H9 (cell line): ENCODE measurements around the gene TMEM51. TPM values are rescaled to one million over a fixed set of nuclear protein-coding genes. Genes with fewer than 3 reads are reported as not detected.

Source experiments
- DNase-seq: peaks from one replicate; pipeline ENCODE4 v3.0.0-alpha.2; 2017
- H2AFZ ChIP-seq: one replicate; pipeline ENCODE4 v1.6.1; 2013; ENCODE audit warnings: mild to moderate bottlenecking, low read length, control low read depth, moderate library complexity
- H2AK5ac ChIP-seq: 2 replicates; pipeline ENCODE4 v1.6.1; 2013; ENCODE audit warnings: low read length, control low read depth, mixed read lengths; ENCODE audit not compliant: insufficient read length
- H2BK120ac ChIP-seq: one replicate; pipeline ENCODE4 v1.6.1; 2013; ENCODE audit warnings: low read depth, mild to moderate bottlenecking, low read length, control low read depth, inconsistent platforms; ENCODE audit not compliant: poor library complexity, severe bottlenecking
- H2BK12ac ChIP-seq: 2 replicates; pipeline ENCODE4 v1.6.1; 2013; ENCODE audit warnings: low read length, control low read depth, mixed read lengths, low read depth; ENCODE audit not compliant: insufficient read length
- H2BK15ac ChIP-seq: 2 replicates; pipeline ENCODE4 v1.6.1; 2013; ENCODE audit warnings: low read depth, low read length, control low read depth
- H2BK20ac ChIP-seq: one replicate; pipeline ENCODE4 v1.6.1; 2013; ENCODE audit warnings: low read depth, mild to moderate bottlenecking, low read length, control low read depth, inconsistent platforms; ENCODE audit not compliant: poor library complexity, severe bottlenecking
- H2BK5ac ChIP-seq: 2 replicates; pipeline ENCODE4 v1.6.1; 2013; ENCODE audit warnings: low read length, control low read depth, mixed read lengths; ENCODE audit not compliant: insufficient read length
- H3K14ac ChIP-seq: 2 replicates; pipeline ENCODE4 v1.6.1; 2013; ENCODE audit warnings: low read length, control low read depth; ENCODE audit not compliant: insufficient read depth
- H3K18ac ChIP-seq: 2 replicates; pipeline ENCODE4 v1.6.1; 2013; ENCODE audit warnings: low read depth, mild to moderate bottlenecking, mixed read lengths, low read length, control low read depth; ENCODE audit not compliant: insufficient read length
- H3K23ac ChIP-seq: 2 replicates; pipeline ENCODE4 v1.6.1; 2013; ENCODE audit warnings: low read length, control low read depth, mixed read lengths, low read depth; ENCODE audit not compliant: insufficient read length
- H3K23me2 ChIP-seq: 2 replicates; pipeline ENCODE4 v1.6.1; 2013; ENCODE audit warnings: low read depth, mild to moderate bottlenecking, mixed read lengths, low read length, control low read depth; ENCODE audit not compliant: insufficient read length, poor library complexity, severe bottlenecking
- H3K27ac ChIP-seq: 2 replicates; pipeline ENCODE4 v1.5.1; 2013; ENCODE audit warnings: low read length, control low read depth, mixed read lengths, low read depth; ENCODE audit not compliant: insufficient read length
- H3K27me3 ChIP-seq: 2 replicates; pipeline ENCODE4 v1.6.1; 2013; ENCODE audit warnings: low read length, control low read depth, inconsistent platforms; ENCODE audit not compliant: insufficient read depth
- H3K4ac ChIP-seq: 2 replicates; pipeline ENCODE4 v1.6.1; 2013; ENCODE audit warnings: low read depth, mild to moderate bottlenecking, control low read depth, inconsistent platforms, low read length, moderate library complexity
- H3K4me1 ChIP-seq: 2 replicates; pipeline ENCODE4 v1.6.1; 2013; ENCODE audit warnings: low read length, control low read depth, inconsistent platforms; ENCODE audit not compliant: insufficient read depth
- H3K4me2 ChIP-seq: 2 replicates; pipeline ENCODE4 v1.6.1; 2013; ENCODE audit warnings: low read length, control low read depth, mixed read lengths; ENCODE audit not compliant: insufficient read length, insufficient read depth
- H3K56ac ChIP-seq: 2 replicates; pipeline ENCODE4 v1.6.1; 2013; ENCODE audit warnings: low read depth, mild to moderate bottlenecking, mixed read lengths, low read length, control low read depth; ENCODE audit not compliant: insufficient read length
- H3K79me1 ChIP-seq: 2 replicates; pipeline ENCODE4 v1.6.1; 2013; ENCODE audit warnings: low read depth, mild to moderate bottlenecking, moderate library complexity, low read length, control low read depth, inconsistent platforms; ENCODE audit not compliant: insufficient read depth, poor library complexity, severe bottlenecking
- H3K79me2 ChIP-seq: 2 replicates; pipeline ENCODE4 v1.6.1; 2013; ENCODE audit warnings: low read length, control low read depth, inconsistent platforms; ENCODE audit not compliant: insufficient read depth
- H3K9ac ChIP-seq: 2 replicates; pipeline ENCODE4 v1.6.1; 2013; ENCODE audit warnings: low read length, control low read depth, mixed read lengths; ENCODE audit not compliant: insufficient read length; ENCODE audit errors: extremely low read depth
- H3K9me3 ChIP-seq: one replicate; pipeline ENCODE4 v1.6.1; 2013; ENCODE audit warnings: low read depth, low read length, inconsistent platforms; ENCODE audit not compliant: control insufficient read depth
- H3T11ph ChIP-seq: one replicate; pipeline ENCODE4 v1.6.1; 2013; ENCODE audit warnings: mild to moderate bottlenecking, low read length, control low read depth, inconsistent platforms
- H4K20me1 ChIP-seq: one replicate; pipeline ENCODE4 v1.6.1; 2013; ENCODE audit not compliant: control insufficient read depth, insufficient read length, insufficient read depth
- H4K5ac ChIP-seq: 2 replicates; pipeline ENCODE4 v1.6.1; 2013; ENCODE audit warnings: low read depth, mild to moderate bottlenecking, mixed read lengths, low read length, control low read depth; ENCODE audit not compliant: insufficient read length
- H4K8ac ChIP-seq: replicated peaks from 2 replicates; pipeline ENCODE4 v1.6.1; 2013; ENCODE audit warnings: low read length, control low read depth, mixed read lengths, low read depth; ENCODE audit not compliant: insufficient read length
- H4K91ac ChIP-seq: 2 replicates; pipeline ENCODE4 v1.6.1; 2013; ENCODE audit warnings: low read depth, mild to moderate bottlenecking, moderate library complexity, mixed read lengths, low read length, control low read depth; ENCODE audit not compliant: insufficient read length
- H3K27ac Mint-ChIP-seq, 3 experiments: 2 replicates in 2 of 3; 3 replicates in 1 of 3; pipeline ENCODE4 v1.8.0; 2020 to 2021; ENCODE audit warnings: mixed read lengths in 3 of 3, mild to moderate bottlenecking in 1 of 3, moderate library complexity in 1 of 3
- H3K27me3 Mint-ChIP-seq: 2 replicates; pipeline ENCODE4 v1.8.0; 2021; ENCODE audit warnings: low read depth, mild to moderate bottlenecking, moderate library complexity, mixed read lengths
- H3K36me3 Mint-ChIP-seq, 3 experiments: 2 replicates in 2 of 3; 3 replicates in 1 of 3; pipeline ENCODE4 v1.8.0; 2020 to 2021; ENCODE audit warnings: low read depth in 3 of 3, mixed read lengths in 3 of 3; ENCODE audit not compliant: insufficient read depth in 1 of 3
- H3K4me1 Mint-ChIP-seq, 2 experiments: 2 replicates each; pipeline ENCODE4 v1.8.0; 2020; ENCODE audit warnings: mixed read lengths in 2 of 2
- H3K4me3 Mint-ChIP-seq, 2 experiments: 2 replicates in 1 of 2; 3 replicates in 1 of 2; pipeline ENCODE4 v1.8.0; 2020 to 2021; ENCODE audit warnings: mild to moderate bottlenecking in 2 of 2, mixed read lengths in 2 of 2, moderate library complexity in 1 of 2
- H3K9me3 Mint-ChIP-seq, 2 experiments: 2 replicates in 1 of 2; 3 replicates in 1 of 2; pipeline ENCODE4 v1.8.0; 2020; ENCODE audit warnings: mild to moderate bottlenecking in 2 of 2, mixed read lengths in 2 of 2, moderate library complexity in 1 of 2
- WGBS: extraction: QIAGEN DNeasy Blood & Tissue Kit; methylation state at CpG from one replicate; pipeline ENCODE4 v1.1.7; 2013; ENCODE audit warnings: missing lambda C conversion rate, low lambda C conversion rate, mixed read lengths; ENCODE audit not compliant: insufficient read length; ENCODE audit errors: extremely low coverage; 5-methylcytosine and 5-hydroxymethylcytosine counted together
- total RNA-seq: library from RNA; stranded (reverse); gene quantifications from 2 replicates; pipeline ENCODE4 v1.2.1, GENCODE V29; 2021
- TF ChIP-seq, protein P1 (sequence below): fragments of 200-600 bp; sonication (generic); conservative IDR thresholded peaks from 3 replicates; pipeline ENCODE4 v1.8.0; 2021; ENCODE audit warnings: antibody characterized with exemption, mild to moderate bottlenecking

TMEM51 gene
- total RNA-seq, 1 experiment from 2014 or later = 4.6 TPM

DNA sequence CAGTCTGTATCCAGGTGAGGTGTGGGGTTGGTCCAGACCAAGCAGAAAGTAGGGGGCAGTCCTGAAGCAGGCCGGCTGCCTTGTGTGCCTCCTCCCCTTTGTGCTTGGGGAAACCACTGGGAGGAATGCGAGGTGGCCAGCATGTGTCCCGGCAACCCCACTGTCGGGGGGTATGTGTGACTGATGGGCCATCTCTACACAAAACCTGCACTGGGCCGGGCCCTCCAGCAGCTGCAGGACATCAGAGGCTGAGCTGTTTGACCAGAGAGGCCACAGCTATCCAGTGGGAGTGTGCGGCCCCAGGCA lies 33.3 kb downstream of the TMEM51 start:
- no peak overlapping the region for H3K14ac ChIP-seq
- no CpG with 5 or more reads among the region's 6 CpGs for WGBS
- H3K4me2 ChIP-seq = no peak overlapping the region
- H3K56ac ChIP-seq = no peak overlapping the region
- no peaks in the 10 kb centered on the region for H3K79me2 ChIP-seq
- no peak overlapping the region for H4K91ac ChIP-seq
- H2BK15ac ChIP-seq = no peak overlapping the region
- H2BK5ac ChIP-seq = no peak overlapping the region
- TF ChIP-seq, protein P1, sequence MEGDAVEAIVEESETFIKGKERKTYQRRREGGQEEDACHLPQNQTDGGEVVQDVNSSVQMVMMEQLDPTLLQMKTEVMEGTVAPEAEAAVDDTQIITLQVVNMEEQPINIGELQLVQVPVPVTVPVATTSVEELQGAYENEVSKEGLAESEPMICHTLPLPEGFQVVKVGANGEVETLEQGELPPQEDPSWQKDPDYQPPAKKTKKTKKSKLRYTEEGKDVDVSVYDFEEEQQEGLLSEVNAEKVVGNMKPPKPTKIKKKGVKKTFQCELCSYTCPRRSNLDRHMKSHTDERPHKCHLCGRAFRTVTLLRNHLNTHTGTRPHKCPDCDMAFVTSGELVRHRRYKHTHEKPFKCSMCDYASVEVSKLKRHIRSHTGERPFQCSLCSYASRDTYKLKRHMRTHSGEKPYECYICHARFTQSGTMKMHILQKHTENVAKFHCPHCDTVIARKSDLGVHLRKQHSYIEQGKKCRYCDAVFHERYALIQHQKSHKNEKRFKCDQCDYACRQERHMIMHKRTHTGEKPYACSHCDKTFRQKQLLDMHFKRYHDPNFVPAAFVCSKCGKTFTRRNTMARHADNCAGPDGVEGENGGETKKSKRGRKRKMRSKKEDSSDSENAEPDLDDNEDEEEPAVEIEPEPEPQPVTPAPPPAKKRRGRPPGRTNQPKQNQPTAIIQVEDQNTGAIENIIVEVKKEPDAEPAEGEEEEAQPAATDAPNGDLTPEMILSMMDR = no peak
- no peak overlapping the region for H2AFZ ChIP-seq
- H3K27me3 ChIP-seq = no peaks in the 10 kb centered on the region
- DNase-seq = peak; percentile 60
- no peak overlapping the region for H2AK5ac ChIP-seq
- H3K9ac ChIP-seq = no peak overlapping the region
- H3K79me1 ChIP-seq = no peaks in the 10 kb centered on the region
- no peak overlapping the region for H3K23ac ChIP-seq
- H3K27ac Mint-ChIP-seq = peak overlapping the region; percentile 73 to 92 (median 85); a peak in 6 of 7 replicates
- peak overlapping the region in 1 of 2 experiments; percentile 58; a peak in 2 of 5 replicates for H3K4me3 Mint-ChIP-seq
- no peak overlapping the region for H4K5ac ChIP-seq
- H4K20me1 ChIP-seq = no peaks in the 10 kb centered on the region
- H3K4me1 ChIP-seq = peaks cover 13% of the 10 kb centered on the region; the same call in 1 of the 2 replicates
- H3K36me3 Mint-ChIP-seq = no peaks in the 10 kb centered on the region; a peak in 1 of 7 replicates
- H4K8ac ChIP-seq = no peak overlapping the region
- no peak overlapping the region for H3K4ac ChIP-seq
- no peaks in the 10 kb centered on the region for H3K23me2 ChIP-seq
- peaks cover 40 to 49% of the 10 kb centered on the region in 2 experiments for H3K4me1 Mint-ChIP-seq
- no peak overlapping the region for H2BK120ac ChIP-seq
- H2BK12ac ChIP-seq = no peak overlapping the region
- H3K18ac ChIP-seq = peak overlapping the region; percentile 18
- H3K9me3 ChIP-seq = no peaks in the 10 kb centered on the region
- H3K27ac ChIP-seq = no peak overlapping the region
- H3K9me3 Mint-ChIP-seq = no peaks in the 10 kb centered on the region
- H2BK20ac ChIP-seq = no peak overlapping the region
- no peaks in the 10 kb centered on the region for H3K27me3 Mint-ChIP-seq
- H3T11ph ChIP-seq = no peak overlapping the region
